Gastrocnemius medialis (tissue), 4 donors: Measurements from ENCODE around the gene ZBTB17. TPM values are rescaled to one million over a fixed set of nuclear protein-coding genes. Genes with fewer than 3 reads are reported as not detected.

Experiments used
- ATAC-seq, 2 donors: fragments of 150-250 bp; one replicate each; pipeline ENCODE4 v1.9.1; 2016
- DNase-seq, 2 donors: peaks; one replicate each; pipeline ENCODE4 v3.0.0-alpha.2; 2019
- H3K27ac ChIP-seq, 4 donors: fragments of 200-600 bp; sonication (generic); 1 replicate in 1 of 4; 2 replicates in 3 of 4; pipeline ENCODE4 v1.5.1; 2016 to 2018; ENCODE audit warnings: mild to moderate bottlenecking in 2 of 4, moderate library complexity in 1 of 4
- H3K27me3 ChIP-seq, 3 donors: fragments of 200-600 bp; sonication (generic) in 2 of 3; 1 replicate in 1 of 3; 2 replicates in 2 of 3; pipeline versions ENCODE4 v1.5.1 to v1.6.0; 2016 to 2019; ENCODE audit warnings: mild to moderate bottlenecking in 1 of 3, moderate library complexity in 1 of 3
- H3K36me3 ChIP-seq, 2 donors: fragments of 200-600 bp; sonication (generic) in 1 of 2; one replicate each; pipeline ENCODE4 v1.5.1; 2017 to 2018
- H3K4me1 ChIP-seq, 2 donors: fragments of 200-600 bp; sonication (generic) in 1 of 2; one replicate each; pipeline ENCODE4 v1.5.1; 2016 to 2017; ENCODE audit warnings: mild to moderate bottlenecking in 2 of 2
- H3K4me3 ChIP-seq, 4 donors: fragments of 200-600 bp; sonication (generic) in 3 of 4; 1 replicate in 1 of 4; 2 replicates in 3 of 4; pipeline ENCODE4 v1.5.1; 2016 to 2019; ENCODE audit warnings: mild to moderate bottlenecking in 2 of 4
- H3K9me3 ChIP-seq, 3 donors: fragments of 200-600 bp; sonication (generic) in 2 of 3; 1 replicate in 1 of 3; 2 replicates in 2 of 3; pipeline ENCODE4 v1.5.1; 2016 to 2019
- CTCF ChIP-seq, 5 experiments: fragments of 450-650 bp in 3 of 5; fragments of 200-600 bp in 2 of 5; sonication (generic) in 2 of 5; IDR thresholded peaks in 4 of 5; conservative IDR thresholded peaks in 1 of 5; 1 replicate in 4 of 5; 2 replicates in 1 of 5; pipeline ENCODE4 v1.5.1; 2016 to 2019; ENCODE audit warnings: antibody characterized with exemption in 5 of 5, mild to moderate bottlenecking in 3 of 5, moderate library complexity in 3 of 5
- POLR2A ChIP-seq, 2 donors: fragments of 450-650 bp; IDR thresholded peaks; one replicate each; pipeline ENCODE4 v1.6.1; 2017; ENCODE audit warnings: antibody characterized with exemption in 2 of 2, mild to moderate bottlenecking in 2 of 2, moderate library complexity in 2 of 2
- in situ Hi-C, 4 donors: fragments of 200-750 bp; cut with MboI; loops; one replicate each; pipeline versions ENCODE4 v1.15.0 to v1.8.0; 2017; ENCODE audit warnings: low sequenced_read_pairs in 4 of 4
- intact Hi-C: fragments of 100-400 bp; cut with DNase I; formaldehyde crosslinking; loops from one replicate; pipeline ENCODE4 v1.15.1; 2023; ENCODE audit warnings: low total_unique reads
- total RNA-seq, 4 donors: library from RNA; depleted of rRNA; stranded (reverse); fragments of >200 nt; gene quantifications; one replicate each; pipeline versions ENCODE4 v1.1.0 to v1.2.3, GENCODE V29; 2016

The ZBTB17 gene
- total RNA-seq, 4 donors from 2014 or later, result 25.9 to 44.1 (median 31.5) TPM

GRCh38 chr1:15991427-15992186 lies 15.7 kb upstream of the ZBTB17 start:
- no peaks in the 10 kb centered on the region for H3K36me3 ChIP-seq
- in situ Hi-C loops, result loop anchor here in 3 of 4 donors (10.0 to 25.0 kb wide), 3 partner anchors 53 to 179 kb away; partner anchors contain the start of genes CLCNKB (in 1 of the 3) and UQCRHL (in 1 of the 3)
- no peak overlapping the region for H3K27ac ChIP-seq
- intact Hi-C loops, result loop anchor here (5.0 kb wide), 1 partner anchor 174 kb away; no protein-coding TSS in a partner anchor
- DNase-seq (no peak), ATAC-seq (no peak)
- H3K4me1 ChIP-seq, result no peaks in the 10 kb centered on the region
- no peaks in the 10 kb centered on the region for H3K27me3 ChIP-seq
- no peaks in the 10 kb centered on the region for H3K9me3 ChIP-seq
- no peak overlapping the region for H3K4me3 ChIP-seq
- no peak for TF ChIP-seq CTCF (IDR thresholded peaks at IDR 0.05 in 4 of 5, conservative IDR thresholded peaks at IDR 0.05 in 1 of 5)
- TF ChIP-seq POLR2A (IDR thresholded peaks at IDR 0.05), result no peak

GRCh38 chr1:15989776-15990175 lies 13.9 kb upstream of the ZBTB17 start:
- no peak overlapping the region for H3K4me3 ChIP-seq
- no peaks in the 10 kb centered on the region for H3K27me3 ChIP-seq
- TF ChIP-seq POLR2A (IDR thresholded peaks at IDR 0.05), result no peak
- no peak for TF ChIP-seq CTCF (IDR thresholded peaks at IDR 0.05 in 4 of 5, conservative IDR thresholded peaks at IDR 0.05 in 1 of 5)
- intact Hi-C loops (loop anchor here (5.0 kb wide), 1 partner anchor 172 kb away; no protein-coding TSS in a partner anchor), in situ Hi-C loops (loop anchor here (10.0 to 25.0 kb wide), 3 partner anchors 55 to 177 kb away; partner anchors contain the start of genes CLCNKB (in 1 of the 4) and UQCRHL (in 1 of the 4))
- H3K9me3 ChIP-seq, result no peaks in the 10 kb centered on the region
- no peaks in the 10 kb centered on the region for H3K4me1 ChIP-seq
- H3K36me3 ChIP-seq, result no peaks in the 10 kb centered on the region
- no peak overlapping the region for H3K27ac ChIP-seq
- DNase-seq (no peak), ATAC-seq (no peak)

GRCh38 chr1:15988856-15989736 lies 13.2 kb upstream of the ZBTB17 start:
- ATAC-seq, result no peak
- H3K36me3 ChIP-seq, result no peaks in the 10 kb centered on the region
- in situ Hi-C loops, result loop anchor here in 2 of 4 donors (10.0 to 25.0 kb wide), 2 partner anchors 174 to 177 kb away; partner anchors contain the start of gene UQCRHL (in 1 of the 2)

More at GRCh38 chr1:15988856-15989736, 13.2 kb upstream of the ZBTB17 start:
- no peak for TF ChIP-seq CTCF (IDR thresholded peaks at IDR 0.05 in 4 of 5, conservative IDR thresholded peaks at IDR 0.05 in 1 of 5)
- no peak for TF ChIP-seq POLR2A (IDR thresholded peaks at IDR 0.05)
- intact Hi-C loops, result no loop called here
- Histone ChIP-seq H3K4me1 (no peaks in the 10 kb centered on the region), H3K9me3 (no peaks in the 10 kb centered on the region), H3K27me3 (no peaks in the 10 kb centered on the region), H3K4me3 (no peak overlapping the region), H3K27ac (no peak overlapping the region)
- DNase-seq, result no peak
